ENCODE results near the gene TRPM1. TPM values are rescaled to one million over a fixed set of nuclear protein-coding genes. Genes with fewer than 3 reads are reported as not detected.

Gene TRPM1
- total RNA-seq, 2 donors from 2014 or later: 5.5 TPM; not detected in 1

GRCh38 chr15:30956216-30957124 lies 145.1 kb downstream of the TRPM1 start:
- Histone ChIP-seq H3K9me3 (no peaks in the 10 kb centered on the region), H3K27me3 (replicated peaks; ENCODE audit: insufficient read depth) (no peaks in the 10 kb centered on the region), H3K4me3 (no peak overlapping the region), H3K36me3 (peaks cover 4 to 13% of the 10 kb centered on the region in 2 donors), H3K27ac (no peak overlapping the region), H3K4me1 (replicated peaks) (no peaks in the 10 kb centered on the region)
- 88% methylated on average over 6 of the region's 6 CpGs for WGBS
- intact Hi-C loops (cut with DNase I): no loop called here
- no peak for DNase-seq (ENCODE audit: low spot score)
- no peak for TF ChIP-seq POLR2A (IDR thresholded peaks at IDR 0.05)

GRCh38 chr15:30954674-30955073 lies 146.9 kb downstream of the TRPM1 start:
- no peaks in the 10 kb centered on the region for H3K4me1 ChIP-seq (replicated peaks)
- no peak for TF ChIP-seq CTCF (IDR thresholded peaks at IDR 0.05)
- no peak for TF ChIP-seq POLR2AphosphoS5 (IDR thresholded peaks at IDR 0.05)
- no peak for TF ChIP-seq POLR2A (IDR thresholded peaks at IDR 0.05)
- WGBS: 96% methylated on average over 1 of the region's 1 CpG
- no peak overlapping the region for H3K4me3 ChIP-seq
- H3K27ac ChIP-seq: no peak overlapping the region
- intact Hi-C loops (cut with DNase I): no loop called here
- no peak for DNase-seq (ENCODE audit: low spot score)
- H3K36me3 ChIP-seq: peaks cover 4 to 13% of the 10 kb centered on the region in 2 donors
- no peaks in the 10 kb centered on the region for H3K27me3 ChIP-seq (replicated peaks; ENCODE audit: insufficient read depth)
- H3K9me3 ChIP-seq: no peaks in the 10 kb centered on the region

GRCh38 chr15:30953731-30954378 lies 147.7 kb downstream of the TRPM1 start:
- Histone ChIP-seq H3K4me1 (replicated peaks) (no peaks in the 10 kb centered on the region), H3K27ac (no peak overlapping the region), H3K4me3 (no peak overlapping the region), H3K36me3 (peaks cover 4 to 13% of the 10 kb centered on the region in 2 donors), H3K27me3 (replicated peaks; ENCODE audit: insufficient read depth) (no peaks in the 10 kb centered on the region), H3K9me3 (no peaks in the 10 kb centered on the region)
- TF ChIP-seq POLR2A (IDR thresholded peaks at IDR 0.05): no peak
- TF ChIP-seq CTCF (IDR thresholded peaks at IDR 0.05): no peak
- no peak for TF ChIP-seq POLR2AphosphoS5 (IDR thresholded peaks at IDR 0.05)
- WGBS: 80% methylated on average over 7 of the region's 7 CpGs
- no peak for DNase-seq (ENCODE audit: low spot score)
- intact Hi-C loops (cut with DNase I): no loop called here

- intact Hi-C loops (cut with DNase I): no loop called here
- 93% methylated on average over 7 of the region's 7 CpGs for WGBS
- TF ChIP-seq POLR2AphosphoS5 (IDR thresholded peaks at IDR 0.05) (no peak), CTCF (IDR thresholded peaks at IDR 0.05) (no peak), POLR2A (IDR thresholded peaks at IDR 0.05) (no peak)
- no peak overlapping the region for H3K27ac ChIP-seq
- no peak overlapping the region for H3K4me3 ChIP-seq
- no peak for DNase-seq (ENCODE audit: low spot score)
- H3K9me3 ChIP-seq: no peaks in the 10 kb centered on the region
- H3K4me1 ChIP-seq (replicated peaks): no peaks in the 10 kb centered on the region
- H3K36me3 ChIP-seq: peaks cover 4 to 13% of the 10 kb centered on the region in 2 donors
- no peaks in the 10 kb centered on the region for H3K27me3 ChIP-seq (replicated peaks; ENCODE audit: insufficient read depth)
Measured at GRCh38 chr15:30953183-30953582, 148.3 kb downstream of the TRPM1 start.

MicroRNA genes within 50 kb of the gene (microRNA counts, 767-probe panel; counts per million panel counts)
- microRNA hsa-miR-211-5p: 0 to 431 counts per million in 2 donors

Small RNAs within 50 kb of the gene (microRNA-seq; reads per million reads assigned to microRNA genes)
- not detected for gene MIR211

Small RNAs within 50 kb of the gene (small RNA-seq; reads per million reads assigned to genes)
- 0 reads per million in 2 donors for gene MIR211
- 0 reads per million in 2 donors for gene RNU6-466P

Other genes with a start within 250 kb of the TRPM1 start
- 10 to 100 TPM; 25.0 to 26.0 TPM for gene FAN1, start 197.8 kb downstream of the TRPM1 start, total RNA-seq
- gene MTMR10, start 110.1 kb downstream of the TRPM1 start, total RNA-seq: 10 to 100 TPM; 32.5 to 35.2 TPM
- gene KLF13, start 225.1 kb upstream of the TRPM1 start, total RNA-seq: 10 to 100 TPM; 16.6 to 56.5 TPM